ENCODE results near the gene CCM2L. TPM values are rescaled to one million over a fixed set of nuclear protein-coding genes. Genes with fewer than 3 reads are reported as not detected.

CCM2L gene
- total and polyA plus RNA-seq, 10 of the 15 experiments (the other 5 are each of a cell fraction or from before 2014, with no cell fraction given) = not detected

DNA sequence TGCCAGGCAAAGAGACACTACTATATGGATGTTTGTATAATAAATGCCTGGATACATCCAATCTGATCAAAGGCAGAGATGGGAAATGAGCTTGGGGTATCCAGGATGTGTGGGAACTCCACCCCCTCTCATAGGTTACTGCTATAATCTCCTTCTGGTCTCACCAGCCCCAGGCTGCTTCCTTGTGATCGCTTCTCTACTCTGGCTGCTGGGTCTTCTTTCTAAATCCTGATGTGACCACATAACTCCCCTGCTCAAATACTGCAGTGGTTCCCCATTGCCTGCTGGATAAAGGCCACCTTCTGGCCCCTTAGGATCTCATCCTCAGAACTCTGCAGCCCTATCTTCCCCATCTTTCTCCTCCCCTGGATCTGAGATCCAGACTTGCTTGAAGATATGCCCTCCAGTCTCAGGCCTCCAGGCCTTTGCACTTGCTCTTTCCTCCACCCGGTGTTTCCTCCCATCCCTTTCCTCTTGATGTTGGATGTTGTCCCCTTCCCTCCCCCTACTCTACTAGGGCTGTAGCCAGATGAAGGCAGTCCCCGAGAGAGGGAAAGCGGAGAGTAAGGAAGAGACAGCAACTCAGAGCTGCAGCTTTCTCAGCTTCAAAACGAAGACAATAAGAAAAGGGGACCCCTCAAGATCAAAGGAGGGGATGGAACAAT lies 43.1 kb upstream of the CCM2L start (continued):
- TF ChIP-seq, protein P1, sequence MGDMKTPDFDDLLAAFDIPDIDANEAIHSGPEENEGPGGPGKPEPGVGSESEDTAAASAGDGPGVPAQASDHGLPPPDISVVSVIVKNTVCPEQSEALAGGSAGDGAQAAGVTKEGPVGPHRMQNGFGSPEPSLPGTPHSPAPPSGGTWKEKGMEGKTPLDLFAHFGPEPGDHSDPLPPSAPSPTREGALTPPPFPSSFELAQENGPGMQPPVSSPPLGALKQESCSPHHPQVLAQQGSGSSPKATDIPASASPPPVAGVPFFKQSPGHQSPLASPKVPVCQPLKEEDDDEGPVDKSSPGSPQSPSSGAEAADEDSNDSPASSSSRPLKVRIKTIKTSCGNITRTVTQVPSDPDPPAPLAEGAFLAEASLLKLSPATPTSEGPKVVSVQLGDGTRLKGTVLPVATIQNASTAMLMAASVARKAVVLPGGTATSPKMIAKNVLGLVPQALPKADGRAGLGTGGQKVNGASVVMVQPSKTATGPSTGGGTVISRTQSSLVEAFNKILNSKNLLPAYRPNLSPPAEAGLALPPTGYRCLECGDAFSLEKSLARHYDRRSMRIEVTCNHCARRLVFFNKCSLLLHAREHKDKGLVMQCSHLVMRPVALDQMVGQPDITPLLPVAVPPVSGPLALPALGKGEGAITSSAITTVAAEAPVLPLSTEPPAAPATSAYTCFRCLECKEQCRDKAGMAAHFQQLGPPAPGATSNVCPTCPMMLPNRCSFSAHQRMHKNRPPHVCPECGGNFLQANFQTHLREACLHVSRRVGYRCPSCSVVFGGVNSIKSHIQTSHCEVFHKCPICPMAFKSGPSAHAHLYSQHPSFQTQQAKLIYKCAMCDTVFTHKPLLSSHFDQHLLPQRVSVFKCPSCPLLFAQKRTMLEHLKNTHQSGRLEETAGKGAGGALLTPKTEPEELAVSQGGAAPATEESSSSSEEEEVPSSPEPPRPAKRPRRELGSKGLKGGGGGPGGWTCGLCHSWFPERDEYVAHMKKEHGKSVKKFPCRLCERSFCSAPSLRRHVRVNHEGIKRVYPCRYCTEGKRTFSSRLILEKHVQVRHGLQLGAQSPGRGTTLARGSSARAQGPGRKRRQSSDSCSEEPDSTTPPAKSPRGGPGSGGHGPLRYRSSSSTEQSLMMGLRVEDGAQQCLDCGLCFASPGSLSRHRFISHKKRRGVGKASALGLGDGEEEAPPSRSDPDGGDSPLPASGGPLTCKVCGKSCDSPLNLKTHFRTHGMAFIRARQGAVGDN (IDR thresholded peaks at IDR 0.05) = no peak
- TF ChIP-seq ZSCAN29 (IDR thresholded peaks at IDR 0.05) (no peak), DPF2 (IDR thresholded peaks at IDR 0.05) (no peak), PBX3 (IDR thresholded peaks at IDR 0.05; ENCODE audit: insufficient replicate concordance, low read depth, low read length) (no peak), HSF1 (IDR thresholded peaks at IDR 0.05; ENCODE audit: low read depth, low read length) (no peak), MTA3 (IDR thresholded peaks at IDR 0.05; ENCODE audit: borderline replicate concordance, low read length) (no peak), PRDM15 (CRISPR knock-in tag; IDR thresholded peaks at IDR 0.05) (no peak), NFIC (IDR thresholded peaks at IDR 0.05; ENCODE audit: low read depth, low read length) (no peak), NFYB (IDR thresholded peaks at IDR 0.05; ENCODE audit: insufficient read depth, low read depth, low read length) (no peak), PAX5 (IDR thresholded peaks at IDR 0.05; ENCODE audit: borderline replicate concordance, low read depth, low read length) (no peak)
- TF ChIP-seq, protein P2, sequence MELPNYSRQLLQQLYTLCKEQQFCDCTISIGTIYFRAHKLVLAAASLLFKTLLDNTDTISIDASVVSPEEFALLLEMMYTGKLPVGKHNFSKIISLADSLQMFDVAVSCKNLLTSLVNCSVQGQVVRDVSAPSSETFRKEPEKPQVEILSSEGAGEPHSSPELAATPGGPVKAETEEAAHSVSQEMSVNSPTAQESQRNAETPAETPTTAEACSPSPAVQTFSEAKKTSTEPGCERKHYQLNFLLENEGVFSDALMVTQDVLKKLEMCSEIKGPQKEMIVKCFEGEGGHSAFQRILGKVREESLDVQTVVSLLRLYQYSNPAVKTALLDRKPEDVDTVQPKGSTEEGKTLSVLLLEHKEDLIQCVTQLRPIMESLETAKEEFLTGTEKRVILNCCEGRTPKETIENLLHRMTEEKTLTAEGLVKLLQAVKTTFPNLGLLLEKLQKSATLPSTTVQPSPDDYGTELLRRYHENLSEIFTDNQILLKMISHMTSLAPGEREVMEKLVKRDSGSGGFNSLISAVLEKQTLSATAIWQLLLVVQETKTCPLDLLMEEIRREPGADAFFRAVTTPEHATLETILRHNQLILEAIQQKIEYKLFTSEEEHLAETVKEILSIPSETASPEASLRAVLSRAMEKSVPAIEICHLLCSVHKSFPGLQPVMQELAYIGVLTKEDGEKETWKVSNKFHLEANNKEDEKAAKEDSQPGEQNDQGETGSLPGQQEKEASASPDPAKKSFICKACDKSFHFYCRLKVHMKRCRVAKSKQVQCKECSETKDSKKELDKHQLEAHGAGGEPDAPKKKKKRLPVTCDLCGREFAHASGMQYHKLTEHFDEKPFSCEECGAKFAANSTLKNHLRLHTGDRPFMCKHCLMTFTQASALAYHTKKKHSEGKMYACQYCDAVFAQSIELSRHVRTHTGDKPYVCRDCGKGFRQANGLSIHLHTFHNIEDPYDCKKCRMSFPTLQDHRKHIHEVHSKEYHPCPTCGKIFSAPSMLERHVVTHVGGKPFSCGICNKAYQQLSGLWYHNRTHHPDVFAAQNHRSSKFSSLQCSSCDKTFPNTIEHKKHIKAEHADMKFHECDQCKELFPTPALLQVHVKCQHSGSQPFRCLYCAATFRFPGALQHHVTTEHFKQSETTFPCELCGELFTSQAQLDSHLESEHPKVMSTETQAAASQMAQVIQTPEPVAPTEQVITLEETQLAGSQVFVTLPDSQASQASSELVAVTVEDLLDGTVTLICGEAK (IDR thresholded peaks at IDR 0.05; ENCODE audit: borderline replicate concordance) = no peak
